ENCODE data around the gene ZNF536.

GRCh38 chr19:30471441-30471840 is 99.3 kb downstream of the ZNF536 start:
- TF ChIP-seq CTCF (IDR thresholded peaks at IDR 0.05) (no peak), POLR2A (IDR thresholded peaks at IDR 0.05) (no peak)
